Measurements from ENCODE around the gene ESPNL.

DNA sequence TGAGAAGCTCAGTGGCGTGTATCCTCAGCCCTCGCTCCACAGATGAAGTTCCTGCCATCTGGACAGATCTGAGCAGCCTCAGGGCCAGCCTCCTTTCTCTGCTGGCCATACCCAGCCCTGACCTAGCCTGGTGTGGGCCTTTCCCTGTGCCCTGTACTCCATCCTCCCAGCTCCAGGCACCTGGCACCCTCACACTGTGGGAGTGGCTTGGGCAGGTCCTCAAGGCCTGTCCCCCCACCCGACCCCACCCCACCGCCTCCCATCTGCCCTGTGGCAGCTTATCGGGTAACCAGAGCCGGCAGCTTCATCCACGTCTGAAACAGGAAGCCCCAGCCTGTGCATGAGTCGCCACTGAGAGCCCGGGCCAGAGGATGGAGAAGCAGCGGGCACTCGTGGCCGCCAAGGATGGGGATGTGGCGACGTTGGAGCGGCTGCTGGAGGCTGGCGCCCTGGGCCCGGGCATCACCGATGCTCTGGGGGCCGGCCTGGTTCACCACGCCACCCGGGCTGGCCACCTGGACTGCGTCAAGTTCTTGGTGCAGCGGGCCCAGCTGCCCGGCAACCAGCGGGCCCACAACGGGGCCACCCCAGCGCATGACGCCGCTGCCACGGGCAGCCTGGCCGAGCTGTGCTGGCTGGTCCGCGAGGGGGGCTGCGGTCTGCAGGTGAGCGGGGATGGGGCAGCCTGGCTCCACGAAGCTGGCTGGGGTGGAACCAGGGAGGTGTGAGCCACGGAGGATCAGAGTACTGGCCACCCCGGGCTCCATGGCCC, at the start of gene ESPNL:
- TF ChIP-seq CTCF (conservative IDR thresholded peaks at IDR 0.05; ENCODE audit: low read depth, low read length): no peak
- no peak for TF ChIP-seq POLR2A (IDR thresholded peaks at IDR 0.05; ENCODE audit: low read depth, low read length)
- no peak for TF ChIP-seq CEBPB (IDR thresholded peaks at IDR 0.05; ENCODE audit: low read depth, low read length)
- no peak for TF ChIP-seq MAZ (IDR thresholded peaks at IDR 0.05; ENCODE audit: borderline replicate concordance, low read depth, low read length)
- TF ChIP-seq MXI1 (IDR thresholded peaks at IDR 0.05; ENCODE audit: borderline replicate concordance, low read depth, low read length): no peak
- TF ChIP-seq RFX5 (IDR thresholded peaks at IDR 0.05; ENCODE audit: low read depth, low read length): no peak
- TF ChIP-seq FOS (IDR thresholded peaks at IDR 0.05; ENCODE audit: low read depth, low read length): no peak
- no peak for TF ChIP-seq USF2 (IDR thresholded peaks at IDR 0.05; ENCODE audit: low read depth, low read length)
- TF ChIP-seq RAD21 (IDR thresholded peaks at IDR 0.05; ENCODE audit: low read length): no peak
- no peak for TF ChIP-seq SMC3 (IDR thresholded peaks at IDR 0.05; ENCODE audit: low read depth, low read length)
- no peak for TF ChIP-seq MAFK (IDR thresholded peaks at IDR 0.05; ENCODE audit: low read depth, low read length)
- TF ChIP-seq, protein P1, sequence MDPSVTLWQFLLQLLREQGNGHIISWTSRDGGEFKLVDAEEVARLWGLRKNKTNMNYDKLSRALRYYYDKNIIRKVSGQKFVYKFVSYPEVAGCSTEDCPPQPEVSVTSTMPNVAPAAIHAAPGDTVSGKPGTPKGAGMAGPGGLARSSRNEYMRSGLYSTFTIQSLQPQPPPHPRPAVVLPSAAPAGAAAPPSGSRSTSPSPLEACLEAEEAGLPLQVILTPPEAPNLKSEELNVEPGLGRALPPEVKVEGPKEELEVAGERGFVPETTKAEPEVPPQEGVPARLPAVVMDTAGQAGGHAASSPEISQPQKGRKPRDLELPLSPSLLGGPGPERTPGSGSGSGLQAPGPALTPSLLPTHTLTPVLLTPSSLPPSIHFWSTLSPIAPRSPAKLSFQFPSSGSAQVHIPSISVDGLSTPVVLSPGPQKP (IDR thresholded peaks at IDR 0.05; ENCODE audit: borderline replicate concordance, low read depth, low read length): no peak
- TF ChIP-seq CHD1 (IDR thresholded peaks at IDR 0.05; ENCODE audit: low read depth, low read length): no peak
- no peak for TF ChIP-seq BHLHE40 (IDR thresholded peaks at IDR 0.05; ENCODE audit: low read depth, low read length)

All from IMR-90 (cell line).